ENCODE data around the gene RHOB.

- TF ChIP-seq POLR2AphosphoS5 (IDR thresholded peaks at IDR 0.05; ENCODE audit: low read depth, low read length) (no peak), TAF1 (IDR thresholded peaks at IDR 0.05; ENCODE audit: borderline replicate concordance, insufficient read depth, low read length) (no peak), REST (IDR thresholded peaks at IDR 0.05; ENCODE audit: insufficient read depth in 1 of 2, low read depth in 2 of 2, low read length in 2 of 2) (no peak), SIN3A (IDR thresholded peaks at IDR 0.05; ENCODE audit: borderline replicate concordance, insufficient read depth, low read length) (no peak)
Observed at GRCh38 chr2:20469595-20469994, 22.7 kb downstream of the RHOB start.

Data from PFSK-1 (cell line).